ENCODE measurements around the gene RNF113B. TPM values are rescaled to one million over a fixed set of nuclear protein-coding genes. Genes with fewer than 3 reads are reported as not detected.

The RNF113B gene
- total RNA-seq, 4 donors from 2014 or later: not detected

GRCh38 chr13:98172590-98173422 lies 4.3 kb downstream of the RNF113B start:
- Histone ChIP-seq H3K9me3 (no peaks in the 10 kb centered on the region), H3K27me3 (no peaks in the 10 kb centered on the region), H3K27ac (replicated peaks in 1 of 4) (peak overlapping the region; percentile 34 to 72 (median 63)), H3K4me1 (peaks cover 36 to 43% (median 41%) of the 10 kb centered on the region in 4 donors), H3K36me3 (peaks cover 0 to 9% (median 0%) of the 10 kb centered on the region in 4 donors), H3K4me3 (peak overlapping the region in 2 of 4 donors; percentile 16 to 23)
- intact Hi-C loops (cut with DNase I): loop anchor here (5.0 kb wide), 1 partner anchor 94 kb away; no protein-coding TSS in a partner anchor
- TF ChIP-seq CTCF (IDR thresholded peaks at IDR 0.05) (no peak), POLR2AphosphoS5 (IDR thresholded peaks at IDR 0.05) (no peak), EP300 (IDR thresholded peaks at IDR 0.05) (no peak), POLR2A (IDR thresholded peaks at IDR 0.05; ENCODE audit: low read depth) (no peak)
- WGBS: 33% methylated on average over 7 of the region's 7 CpGs
- DNase-seq (ENCODE audit: extremely low spot score): no peak

- H3K4me3 ChIP-seq: peak overlapping the region in 3 of 4 donors; percentile 16 to 26 (median 23)
- no peaks in the 10 kb centered on the region for H3K27me3 ChIP-seq
- peaks cover 36 to 43% (median 41%) of the 10 kb centered on the region in 4 donors for H3K4me1 ChIP-seq
- DNase-seq (ENCODE audit: extremely low spot score): no peak
- TF ChIP-seq POLR2A (IDR thresholded peaks at IDR 0.05; ENCODE audit: low read depth) (no peak), POLR2AphosphoS5 (IDR thresholded peaks at IDR 0.05) (no peak), CTCF (IDR thresholded peaks at IDR 0.05) (no peak), EP300 (IDR thresholded peaks at IDR 0.05) (no peak)
- peaks cover 0 to 7% (median 0%) of the 10 kb centered on the region in 4 donors for H3K36me3 ChIP-seq
- peak overlapping the region; percentile 34 to 72 (median 63) for H3K27ac ChIP-seq (replicated peaks in 1 of 4)
- intact Hi-C loops (cut with DNase I): loop anchor here (5.0 kb wide), 1 partner anchor 95 kb away; no protein-coding TSS in a partner anchor
- no peaks in the 10 kb centered on the region for H3K9me3 ChIP-seq
- 25% methylated on average over 13 of the region's 14 CpGs for whole genome bisulfite sequencing
Measured at GRCh38 chr13:98171900-98172589, 5.0 kb downstream of the RNF113B start.

GRCh38 chr13:98169331-98169730 lies 7.7 kb downstream of the RNF113B start:
- H3K9me3 ChIP-seq: no peaks in the 10 kb centered on the region
- TF ChIP-seq POLR2AphosphoS5 (IDR thresholded peaks at IDR 0.05) (no peak), POLR2A (IDR thresholded peaks at IDR 0.05; ENCODE audit: low read depth) (no peak), EP300 (IDR thresholded peaks at IDR 0.05) (no peak), CTCF (IDR thresholded peaks at IDR 0.05) (no peak)
- H3K4me3 ChIP-seq: no peak overlapping the region
- no peaks in the 10 kb centered on the region for H3K27me3 ChIP-seq
- H3K36me3 ChIP-seq: no peaks in the 10 kb centered on the region
- intact Hi-C loops (cut with DNase I): no loop called here
- H3K4me1 ChIP-seq: peaks cover 29 to 33% (median 32%) of the 10 kb centered on the region in 4 donors
- H3K27ac ChIP-seq (replicated peaks in 1 of 4): no peak overlapping the region
- 82% methylated on average over 3 of the region's 3 CpGs for WGBS
- DNase-seq (ENCODE audit: extremely low spot score): no peak

GRCh38 chr13:98162935-98163334 lies 14.1 kb downstream of the RNF113B start:
- H3K36me3 ChIP-seq: no peaks in the 10 kb centered on the region
- 96% methylated on average over 5 of the region's 5 CpGs for WGBS
- TF ChIP-seq POLR2AphosphoS5 (IDR thresholded peaks at IDR 0.05): no peak
- no peak for TF ChIP-seq CTCF (IDR thresholded peaks at IDR 0.05)
- TF ChIP-seq POLR2A (IDR thresholded peaks at IDR 0.05; ENCODE audit: low read depth): no peak
- TF ChIP-seq EP300 (IDR thresholded peaks at IDR 0.05): no peak
- no peak overlapping the region for H3K4me3 ChIP-seq
- DNase-seq (ENCODE audit: extremely low spot score): no peak
- intact Hi-C loops (cut with DNase I): no loop called here
- no peak overlapping the region for H3K27ac ChIP-seq (replicated peaks in 1 of 4)
- H3K4me1 ChIP-seq: peaks cover 0 to 6% (median 3%) of the 10 kb centered on the region in 4 donors
- no peaks in the 10 kb centered on the region for H3K9me3 ChIP-seq
- no peaks in the 10 kb centered on the region for H3K27me3 ChIP-seq

Data from esophagus muscularis mucosa (tissue), 4 donors.